ENCODE results near the gene STARD13.

STARD13 gene

GRCh38 chr13:33076001-33076992, 209.3 kb downstream of the STARD13 start:
- FAIRE-seq, result no peak

GRCh38 chr13:33073338-33073737, 212.2 kb downstream of the STARD13 start:
- no peak for FAIRE-seq

GRCh38 chr13:33072759-33073158, 212.8 kb downstream of the STARD13 start:
- FAIRE-seq, result no peak

- no peak for FAIRE-seq
These were observed 213.3 kb downstream of the STARD13 start for GRCh38 chr13:33072282-33072681.

GRCh38 chr13:33070713-33071112, 214.8 kb downstream of the STARD13 start:
- no peak for FAIRE-seq

- FAIRE-seq, result no peak
These were observed 216.2 kb downstream of the STARD13 start for GRCh38 chr13:33069365-33069764.

- no peak for FAIRE-seq
These were observed 219.2 kb downstream of the STARD13 start for GRCh38 chr13:33066329-33066728.

GRCh38 chr13:33060815-33061214, 224.7 kb downstream of the STARD13 start:
- no peak for FAIRE-seq

GRCh38 chr13:33058776-33059327, 226.7 kb downstream of the STARD13 start:
- FAIRE-seq, result no peak

- no peak for FAIRE-seq
These were observed 228.4 kb downstream of the STARD13 start for GRCh38 chr13:33057019-33057780.

- FAIRE-seq, result no peak
These were observed 232.0 kb downstream of the STARD13 start for GRCh38 chr13:33053397-33054066.
